Heart right ventricle (tissue), 16 donors: Measurements from ENCODE around the gene GRID1. TPM values are rescaled to one million over a fixed set of nuclear protein-coding genes. Genes with fewer than 3 reads are reported as not detected.

Experiments
- ATAC-seq, 8 donors: fragments of 200-7000 bp; cut with Tn5 transposase; one replicate each; pipeline ENCODE4 v1.9.1; 2020; ENCODE audit warnings: mild to moderate bottlenecking in 8 of 8, moderate library complexity in 8 of 8, moderate number of reproducible peaks in 1 of 8
- DNase-seq, 2 donors: peaks; one replicate each; pipeline ENCODE4 v3.0.0-alpha.2; 2020
- H3K27ac ChIP-seq, 10 donors: fragments of 200-600 bp; sonication (generic) in 2 of 10; one replicate each; pipeline versions ENCODE4 v1.5.0 to v1.8.0; 2020 to 2022; ENCODE audit warnings: mild to moderate bottlenecking in 3 of 10
- H3K27me3 ChIP-seq, 7 donors: fragments of 200-600 bp; one replicate each; pipeline ENCODE4 v1.8.0; 2021 to 2022; ENCODE audit warnings: mild to moderate bottlenecking in 2 of 7
- H3K36me3 ChIP-seq, 9 donors: fragments of 200-600 bp; sonication (generic) in 1 of 9; one replicate each; pipeline versions ENCODE4 v1.5.0 to v1.8.0; 2020 to 2022; ENCODE audit warnings: mild to moderate bottlenecking in 2 of 9
- H3K4me1 ChIP-seq, 9 donors: fragments of 200-600 bp; sonication (generic) in 1 of 9; one replicate each; pipeline versions ENCODE4 v1.5.0 to v1.8.0; 2020 to 2022; ENCODE audit warnings: mild to moderate bottlenecking in 4 of 9
- H3K4me3 ChIP-seq, 10 donors: fragments of 200-600 bp; sonication (generic) in 2 of 10; one replicate each; pipeline versions ENCODE4 v1.5.0 to v1.8.0; 2020 to 2022; ENCODE audit warnings: mild to moderate bottlenecking in 7 of 10, moderate library complexity in 2 of 10
- H3K9me3 ChIP-seq, 11 donors: fragments of 200-600 bp in 10 of 11; sonication (generic) in 2 of 11; one replicate each; pipeline versions ENCODE4 v1.5.0 to v1.8.0; 2013 to 2022; ENCODE audit warnings: mild to moderate bottlenecking in 2 of 11, control low read depth in 1 of 11, moderate library complexity in 1 of 11
- CTCF ChIP-seq, 9 donors: fragments of 200-600 bp; sonication (generic) in 2 of 9; IDR thresholded peaks; one replicate each; pipeline versions ENCODE4 v1.5.0 to v1.8.0; 2021 to 2022; ENCODE audit warnings: antibody characterized with exemption in 9 of 9, mild to moderate bottlenecking in 5 of 9, moderate library complexity in 1 of 9
- WGBS, 2 donors: extraction: QIAGEN DNeasy Blood & Tissue Kit; methylation state at CpG; one replicate each; pipeline ENCODE4 v1.1.7; 2013; ENCODE audit warnings: inconsistent platforms in 1 of 2; 5-methylcytosine and 5-hydroxymethylcytosine counted together
- intact Hi-C, 10 donors: fragments of 100-400 bp; cut with DNase I; formaldehyde crosslinking; loops; one replicate each; pipeline versions ENCODE4 v1.11.1 to v1.14.2; 2022
- polyA plus RNA-seq, 2 donors: library from polyadenylated mRNA; stranded (reverse); fragments of 200-250 nt; gene quantifications; one replicate each; pipeline ENCODE4 v1.2.3, GENCODE V29; 2013
- total RNA-seq, 10 donors: library from RNA; stranded (reverse); fragmentation: NEBNext Ultra II Directional in 3 of 10; extraction: Animal tissue kit (Norgen Biotek cat#: 25700) in 3 of 10; gene quantifications; one replicate each; pipeline versions ENCODE4 v1.2.1 to v1.2.4, GENCODE V29; 2021 to 2023
- donor health status: Arrhythmogenic right ventricular cardiomyopathy.
- donor health status: ischemic (EF 13 %, LVEDD 7.1; RV severe dilation, severe dysfunction).
- donor health status: healthy with polysubstance abuse.
- donor health status: DM: no; HTN: yes; CAD: no.
- donor health status: DM: no; HTN: no; CAD: no.
- donor health status: ischemic (EF 25% LVEDD 6.9; RV normal size, moderate dysfunction).
- donor health status: ischemic (EF 25% LVEDD 5.7; RV mildly dilated, moderate dysfunction).
- donor health status: healthy.
- donor health status: DM: yes; HTN: yes; CAD: no.
- donor health status: Ischemic cardiomyopathy.
- donor health status: ischemic (EF 35%, LVEDD 5.7; RV mildly dilated, moderate dysfunction).
- donor health status: nonischemic (EF 11% LVEDD 7.7; RV severe dilation, severe dysfunction).
- donor health status: DM: yes; HTN: yes; CAD: no.
- donor health status: PGD.
- donor health status: ischemic (EF 29% LVEDD 5.4; RV normal size, mild dysfunction).
- donor health status: nonischemic (EF 23%, LVEDD 6.1; RV moderate dilation, normal function).

GRID1 gene
- total and polyA plus RNA-seq, 12 donors, result 0.44 to 3.4 (median 1.5) TPM

GRCh38 chr10:85921789-85922188 lies 444.8 kb downstream of the GRID1 start:
- H3K27me3 ChIP-seq, result peaks cover 0 to 4% (median 0%) of the 10 kb centered on the region in 7 donors
- no peak overlapping the region for H3K4me3 ChIP-seq
- 86 to 90% methylated on average over 5 of the region's 5 CpGs for WGBS, 2 donors
- TF ChIP-seq CTCF (IDR thresholded peaks at IDR 0.05), result no peak
- H3K4me1 ChIP-seq, result peaks cover 0 to 15% (median 0%) of the 10 kb centered on the region in 9 donors
- intact Hi-C loops, result no loop called here
- H3K9me3 ChIP-seq, result no peaks in the 10 kb centered on the region
- DNase-seq (no peak), ATAC-seq (no peak)
- no peak overlapping the region for H3K27ac ChIP-seq
- no peaks in the 10 kb centered on the region for H3K36me3 ChIP-seq

DNA sequence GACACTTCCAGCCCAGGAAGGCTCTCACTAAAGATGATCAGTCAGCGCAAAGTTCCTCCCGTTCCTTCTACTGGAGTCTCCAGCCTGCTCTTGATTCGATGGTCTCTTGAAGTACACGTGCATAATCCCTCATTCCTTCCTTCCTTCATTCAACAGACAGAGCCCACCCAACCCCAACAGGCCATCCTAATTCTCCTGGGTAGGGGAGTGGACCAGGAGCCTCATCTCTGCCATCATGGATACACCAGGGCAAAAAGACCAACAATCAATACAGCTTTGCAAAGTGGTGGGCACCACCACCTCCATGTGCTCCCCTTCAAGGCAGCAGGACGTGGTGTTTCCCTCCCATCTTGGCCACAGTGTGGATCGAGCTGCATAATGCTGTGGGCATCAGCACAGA lies 446.3 kb downstream of the GRID1 start:
- Histone ChIP-seq H3K4me3 (no peak overlapping the region), H3K9me3 (no peaks in the 10 kb centered on the region), H3K27ac (no peak overlapping the region), H3K27me3 (peaks cover 0 to 4% (median 0%) of the 10 kb centered on the region in 7 donors), H3K36me3 (no peaks in the 10 kb centered on the region), H3K4me1 (peaks cover 0 to 21% (median 3%) of the 10 kb centered on the region in 9 donors)
- 74 to 80% methylated on average over 6 of the region's 6 CpGs for WGBS, 2 donors
- no peak for DNase-seq
- no peak for ATAC-seq
- no peak for TF ChIP-seq CTCF (IDR thresholded peaks at IDR 0.05)
- intact Hi-C loops, result no loop called here

GRCh38 chr10:85919491-85920021 lies 447.0 kb downstream of the GRID1 start:
- DNase-seq (no peak), ATAC-seq (no peak)
- Histone ChIP-seq H3K9me3 (no peaks in the 10 kb centered on the region), H3K27ac (no peak overlapping the region), H3K27me3 (peaks cover 0 to 4% (median 0%) of the 10 kb centered on the region in 7 donors), H3K36me3 (no peaks in the 10 kb centered on the region), H3K4me3 (no peak overlapping the region), H3K4me1 (peaks cover 0 to 21% (median 3%) of the 10 kb centered on the region in 9 donors)
- 31 to 38% methylated on average over 4 of the region's 4 CpGs for WGBS, 2 donors
- TF ChIP-seq CTCF (IDR thresholded peaks at IDR 0.05), result no peak
- intact Hi-C loops, result no loop called here

- 76 to 92% methylated on average over 3 of the region's 3 CpGs for WGBS, 2 donors
- intact Hi-C loops, result no loop called here
- no peak overlapping the region for H3K27ac ChIP-seq
- peaks cover 0 to 4% (median 0%) of the 10 kb centered on the region in 7 donors for H3K27me3 ChIP-seq
- H3K9me3 ChIP-seq, result no peaks in the 10 kb centered on the region
- no peaks in the 10 kb centered on the region for H3K36me3 ChIP-seq
- DNase-seq, result no peak
- no peak for TF ChIP-seq CTCF (IDR thresholded peaks at IDR 0.05)
- no peak overlapping the region for H3K4me3 ChIP-seq
- peaks cover 0 to 21% (median 3%) of the 10 kb centered on the region in 9 donors for H3K4me1 ChIP-seq
- ATAC-seq, result no peak
These were observed 448.2 kb downstream of the GRID1 start for GRCh38 chr10:85918371-85918770.
